Measurements from ENCODE around the gene MLX.

- TF ChIP-seq CTCF (IDR thresholded peaks at IDR 0.05; ENCODE audit: control extremely low read depth in 1 of 3, insufficient read depth in 1 of 3, low read depth in 1 of 3, low read length in 3 of 3) = no peak
- TF ChIP-seq EP300 (IDR thresholded peaks at IDR 0.05; ENCODE audit: borderline replicate concordance in 1 of 2, low read depth in 2 of 2, low read length in 2 of 2) = no peak
- TF ChIP-seq SP2 (IDR thresholded peaks at IDR 0.05; ENCODE audit: low read length) = no peak
- no peak for TF ChIP-seq POLR2A (IDR thresholded peaks at IDR 0.05; ENCODE audit: control extremely low read depth in 1 of 2, low read depth in 2 of 2, low read length in 2 of 2)
- TF ChIP-seq CEBPB (IDR thresholded peaks at IDR 0.05; ENCODE audit: low read depth, low read length) = no peak
- no peak for TF ChIP-seq CBX8 (IDR thresholded peaks at IDR 0.05; ENCODE audit: borderline replicate concordance, low read depth, low read length)
- TF ChIP-seq TAF1 (IDR thresholded peaks at IDR 0.05; ENCODE audit: low read depth, low read length) = no peak
- TF ChIP-seq SIN3A (conservative IDR thresholded peaks at IDR 0.05 in 1 of 2, IDR thresholded peaks at IDR 0.05 in 1 of 2; ENCODE audit: low read depth in 1 of 2, low read length in 2 of 2) = no peak
- TF ChIP-seq ZNF274 (IDR thresholded peaks at IDR 0.05; ENCODE audit: borderline replicate concordance, extremely low read depth, low read length) = no peak
- no peak for TF ChIP-seq RFX5 (IDR thresholded peaks at IDR 0.05; ENCODE audit: borderline replicate concordance, low read depth, low read length)
- TF ChIP-seq NANOG (IDR thresholded peaks at IDR 0.05; ENCODE audit: insufficient read depth, low read depth, low read length, poor library complexity, severe bottlenecking) = no peak
These were observed 1.6 kb downstream of the MLX start for GRCh38 chr17:42568341-42569111.
